Measurements from ENCODE around the gene POLD1.

The POLD1 gene

GRCh38 chr19:50467566-50467965 is 83.4 kb downstream of the POLD1 start:
- H3K79me2 ChIP-seq (ENCODE audit: insufficient read depth, low read length), result no peaks in the 10 kb centered on the region
- no peaks in the 10 kb centered on the region for H3K9me3 ChIP-seq (ENCODE audit: insufficient read depth, low read length)

More at GRCh38 chr19:50467566-50467965, 83.4 kb downstream of the POLD1 start:
- H3K4me3 ChIP-seq (ENCODE audit: insufficient read depth, low read length, poor library complexity, severe bottlenecking), result no peak overlapping the region
- H3K9ac ChIP-seq (ENCODE audit: low read length), result no peak overlapping the region
- no peaks in the 10 kb centered on the region for H4K20me1 ChIP-seq (ENCODE audit: low read depth, low read length)
- H3K27me3 ChIP-seq (ENCODE audit: low read length), result no peaks in the 10 kb centered on the region
- H3K9me2 ChIP-seq (replicated peaks; ENCODE audit: insufficient read depth, low read length), result no peaks in the 10 kb centered on the region
- H3F3A ChIP-seq (ENCODE audit: insufficient read depth), result no peaks in the 10 kb centered on the region
- no peaks in the 10 kb centered on the region for H3K36me3 ChIP-seq (ENCODE audit: low read length)
- no peak overlapping the region for H2AFZ ChIP-seq (ENCODE audit: low read depth, low read length, severe bottlenecking)
- H3K4me2 ChIP-seq (ENCODE audit: low read depth, low read length, poor library complexity, severe bottlenecking), result no peak overlapping the region
- H3K27ac ChIP-seq (ENCODE audit: low read depth, low read length), result no peak overlapping the region
- TF ChIP-seq EZH2phosphoT487 (conservative IDR thresholded peaks at IDR 0.05; ENCODE audit: low read length) (no peak), CTCF (IDR thresholded peaks at IDR 0.05; ENCODE audit: insufficient read depth, low read length, poor library complexity, severe bottlenecking) (no peak)
